ENCODE data around the gene OSBPL10. TPM values are rescaled to one million over a fixed set of nuclear protein-coding genes. Genes with fewer than 3 reads are reported as not detected.

OSBPL10 gene
- total RNA-seq, 2 donors from 2014 or later, result 23.8 to 33.6 TPM

- 0% methylated on average over 5 to 66 of the region's 66 CpGs for WGBS, 2 experiments (ENCODE audit: insufficient coverage in 1 of 2, insufficient read length in 1 of 2)
- Mint-ChIP-seq H3K36me3 (ENCODE audit: low read depth) (peaks cover 2% of the 10 kb centered on the region), H3K27ac (peak overlapping the region; percentile 60), H3K4me1 (peaks cover 11% of the 10 kb centered on the region), H3K4me3 (peak overlapping the region; percentile 85), H3K27me3 (ENCODE audit: insufficient read depth) (peaks cover 18% of the 10 kb centered on the region), H3K9me3 (no peaks in the 10 kb centered on the region)
- H3K4me1 ChIP-seq (ENCODE audit: control insufficient read depth, insufficient read depth, low read length), result peaks cover 2% of the 10 kb centered on the region
- DNase-seq, result peak; percentile 92
- no peaks in the 10 kb centered on the region for H3K36me3 ChIP-seq (ENCODE audit: control insufficient read depth, insufficient read depth, low read length)
- H3K27me3 ChIP-seq (ENCODE audit: control insufficient read depth, insufficient read depth, low read length, poor library complexity, severe bottlenecking), result peaks cover 17% of the 10 kb centered on the region
- peak; percentile 50 for TF ChIP-seq CTCF (conservative IDR thresholded peaks at IDR 0.05)
- H3K9ac ChIP-seq (ENCODE audit: extremely low read depth, low read length, poor library complexity, severe bottlenecking), result peak overlapping the region; percentile 42
- H3K27ac ChIP-seq (ENCODE audit: low read depth, low read length), result no peak overlapping the region
- H3K4me3 ChIP-seq (ENCODE audit: low read length), result peak overlapping the region; percentile 84
- H3K9me3 ChIP-seq (ENCODE audit: control insufficient read depth, low read length), result no peaks in the 10 kb centered on the region
These were observed 394 bp downstream of the OSBPL10 start for GRCh38 chr3:31980530-31981205.

- Mint-ChIP-seq H3K4me3 (peak overlapping the region; percentile 85), H3K36me3 (ENCODE audit: low read depth) (peaks cover 2% of the 10 kb centered on the region), H3K4me1 (peaks cover 17% of the 10 kb centered on the region), H3K9me3 (no peaks in the 10 kb centered on the region), H3K27me3 (ENCODE audit: insufficient read depth) (peaks cover 18% of the 10 kb centered on the region), H3K27ac (no peak overlapping the region)
- Histone ChIP-seq H3K9me3 (ENCODE audit: control insufficient read depth, low read length) (no peaks in the 10 kb centered on the region), H3K4me1 (ENCODE audit: control insufficient read depth, insufficient read depth, low read length) (peaks cover 2% of the 10 kb centered on the region), H3K27me3 (ENCODE audit: control insufficient read depth, insufficient read depth, low read length, poor library complexity, severe bottlenecking) (peaks cover 17% of the 10 kb centered on the region), H3K36me3 (ENCODE audit: control insufficient read depth, insufficient read depth, low read length) (no peaks in the 10 kb centered on the region), H3K4me3 (ENCODE audit: low read length) (peak overlapping the region; percentile 38), H3K27ac (ENCODE audit: low read depth, low read length) (no peak overlapping the region), H3K9ac (ENCODE audit: extremely low read depth, low read length, poor library complexity, severe bottlenecking) (no peak overlapping the region)
- no peak for DNase-seq
- 89% methylated on average over 5 of the region's 5 CpGs; no CpG with 5 or more reads in 1 of the 2 experiments for WGBS, 2 experiments (ENCODE audit: insufficient coverage in 1 of 2, insufficient read length in 1 of 2)
- no peak for TF ChIP-seq CTCF (conservative IDR thresholded peaks at IDR 0.05)
These were observed 1.9 kb downstream of the OSBPL10 start for GRCh38 chr3:31979001-31979697.

GRCh38 chr3:31978553-31978952 lies 2.5 kb downstream of the OSBPL10 start:
- Histone ChIP-seq H3K4me3 (ENCODE audit: low read length) (no peak overlapping the region), H3K27ac (ENCODE audit: low read depth, low read length) (no peak overlapping the region), H3K9ac (ENCODE audit: extremely low read depth, low read length, poor library complexity, severe bottlenecking) (no peak overlapping the region), H3K36me3 (ENCODE audit: control insufficient read depth, insufficient read depth, low read length) (no peaks in the 10 kb centered on the region), H3K4me1 (ENCODE audit: control insufficient read depth, insufficient read depth, low read length) (peaks cover 2% of the 10 kb centered on the region), H3K27me3 (ENCODE audit: control insufficient read depth, insufficient read depth, low read length, poor library complexity, severe bottlenecking) (peaks cover 17% of the 10 kb centered on the region), H3K9me3 (ENCODE audit: control insufficient read depth, low read length) (no peaks in the 10 kb centered on the region)
- Mint-ChIP-seq H3K27me3 (ENCODE audit: insufficient read depth) (peaks cover 18% of the 10 kb centered on the region), H3K4me1 (peaks cover 17% of the 10 kb centered on the region), H3K4me3 (no peak overlapping the region), H3K36me3 (ENCODE audit: low read depth) (peaks cover 2% of the 10 kb centered on the region), H3K9me3 (no peaks in the 10 kb centered on the region), H3K27ac (no peak overlapping the region)
- 93 to 100% methylated on average over 3 to 4 of the region's 4 CpGs for WGBS, 2 experiments (ENCODE audit: insufficient coverage in 1 of 2, insufficient read length in 1 of 2)
- TF ChIP-seq CTCF (conservative IDR thresholded peaks at IDR 0.05), result no peak
- no peak for DNase-seq
